ENCODE data around the gene TMEM201.

TMEM201 gene

DNA sequence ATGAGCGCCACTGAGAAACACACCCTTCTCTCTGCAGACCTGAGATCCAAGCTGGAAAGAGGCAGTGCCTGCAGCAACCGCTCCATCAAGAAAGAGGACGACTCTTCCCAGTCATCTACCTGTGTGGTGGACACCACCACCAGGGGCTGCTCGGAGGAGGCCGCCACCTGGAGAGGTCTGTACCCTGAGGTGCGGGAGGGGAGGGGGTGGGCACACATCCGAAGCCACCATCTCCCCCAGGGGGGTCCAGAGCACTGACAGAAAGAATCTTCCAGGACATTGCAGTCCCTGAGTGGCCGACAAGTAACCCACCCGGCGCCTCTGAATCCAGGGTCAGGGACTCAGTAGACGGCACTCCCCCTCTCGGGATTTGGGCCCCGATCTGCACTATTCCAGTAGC lies 23.0 kb downstream of the TMEM201 start:
- no peak overlapping the region for H3K4me3 ChIP-seq (ENCODE audit: control insufficient read depth, low read depth, low read length)
- TF ChIP-seq, protein P1, sequence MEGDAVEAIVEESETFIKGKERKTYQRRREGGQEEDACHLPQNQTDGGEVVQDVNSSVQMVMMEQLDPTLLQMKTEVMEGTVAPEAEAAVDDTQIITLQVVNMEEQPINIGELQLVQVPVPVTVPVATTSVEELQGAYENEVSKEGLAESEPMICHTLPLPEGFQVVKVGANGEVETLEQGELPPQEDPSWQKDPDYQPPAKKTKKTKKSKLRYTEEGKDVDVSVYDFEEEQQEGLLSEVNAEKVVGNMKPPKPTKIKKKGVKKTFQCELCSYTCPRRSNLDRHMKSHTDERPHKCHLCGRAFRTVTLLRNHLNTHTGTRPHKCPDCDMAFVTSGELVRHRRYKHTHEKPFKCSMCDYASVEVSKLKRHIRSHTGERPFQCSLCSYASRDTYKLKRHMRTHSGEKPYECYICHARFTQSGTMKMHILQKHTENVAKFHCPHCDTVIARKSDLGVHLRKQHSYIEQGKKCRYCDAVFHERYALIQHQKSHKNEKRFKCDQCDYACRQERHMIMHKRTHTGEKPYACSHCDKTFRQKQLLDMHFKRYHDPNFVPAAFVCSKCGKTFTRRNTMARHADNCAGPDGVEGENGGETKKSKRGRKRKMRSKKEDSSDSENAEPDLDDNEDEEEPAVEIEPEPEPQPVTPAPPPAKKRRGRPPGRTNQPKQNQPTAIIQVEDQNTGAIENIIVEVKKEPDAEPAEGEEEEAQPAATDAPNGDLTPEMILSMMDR (conservative IDR thresholded peaks at IDR 0.05; ENCODE audit: control insufficient read depth, insufficient read depth, low read depth, low read length) = no peak
- DNase-seq (ENCODE audit: low read depth) = no peak

DNA sequence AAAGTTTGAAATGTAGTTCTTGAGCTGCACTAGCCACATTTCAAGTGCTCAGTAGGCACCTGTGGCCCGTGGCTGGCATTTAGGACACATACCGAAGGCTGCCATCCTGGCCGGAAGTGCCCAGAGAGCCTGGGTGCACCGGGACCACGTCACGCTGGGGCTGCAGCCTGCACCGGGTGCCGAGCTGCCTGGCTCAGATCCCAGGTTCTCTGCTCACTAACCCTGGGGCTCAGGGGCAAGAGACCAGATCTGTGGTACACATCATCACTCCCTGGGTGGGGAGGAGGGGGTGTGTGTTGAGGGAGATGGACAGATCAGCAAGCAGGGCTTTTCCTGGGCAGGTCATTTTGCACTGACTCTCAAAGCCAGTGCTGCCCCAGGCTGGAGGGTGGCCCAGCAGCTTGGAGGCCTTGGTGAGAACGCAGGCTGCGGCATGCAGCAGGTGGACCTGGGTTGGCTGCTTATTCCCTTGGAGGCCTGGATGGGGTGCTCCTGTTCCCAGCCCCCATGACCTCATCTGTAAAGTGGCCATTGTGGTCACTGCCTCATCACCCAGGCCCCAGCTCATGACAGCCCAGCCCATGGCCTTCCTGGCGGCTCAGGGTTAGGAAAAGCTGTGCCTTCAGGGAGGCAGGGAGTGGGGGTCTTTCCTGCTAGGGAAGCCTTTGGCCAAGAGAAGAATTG lies 23.6 kb downstream of the TMEM201 start:
- no peak for DNase-seq (ENCODE audit: low read depth)
- TF ChIP-seq, protein P1 (conservative IDR thresholded peaks at IDR 0.05; ENCODE audit: control insufficient read depth, insufficient read depth, low read depth, low read length) = no peak
- H3K4me3 ChIP-seq (ENCODE audit: control insufficient read depth, low read depth, low read length) = no peak overlapping the region

DNA sequence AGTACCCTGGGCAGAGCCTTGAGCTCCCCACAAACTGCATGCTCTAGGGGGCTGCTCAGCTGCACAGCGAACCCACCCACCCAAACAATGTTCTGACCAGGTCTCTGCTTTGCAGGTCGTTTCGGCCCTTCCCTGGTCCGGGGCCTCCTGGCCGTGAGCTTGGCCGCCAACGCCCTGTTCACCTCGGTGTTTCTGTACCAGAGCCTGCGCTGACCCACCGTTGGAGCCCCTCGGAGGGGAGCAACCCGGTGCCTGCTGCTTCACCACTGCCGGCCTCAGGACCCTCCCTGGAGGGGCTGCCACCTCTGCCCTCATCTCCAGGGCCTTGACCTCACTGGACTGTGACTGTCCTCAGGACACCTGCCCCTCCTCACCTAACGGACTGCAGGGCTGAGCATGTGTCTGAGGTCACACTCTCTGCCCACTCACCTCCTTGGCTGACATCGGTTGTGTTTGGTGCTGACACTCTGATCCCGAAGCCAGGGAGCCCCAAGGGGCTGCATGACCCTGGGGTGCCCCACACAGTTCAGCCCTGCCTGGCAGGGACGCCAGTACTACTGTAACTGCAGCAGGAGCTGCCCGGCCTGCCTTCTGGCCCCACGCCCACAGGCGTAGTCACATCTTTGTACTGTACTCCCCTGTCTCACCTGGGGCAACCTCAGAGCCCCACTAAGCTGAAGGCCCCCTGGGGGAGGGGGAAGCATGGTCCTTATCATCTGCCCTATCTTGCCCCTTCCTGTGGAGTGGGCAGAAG lies 24.3 kb downstream of the TMEM201 start:
- TF ChIP-seq, protein P1 (conservative IDR thresholded peaks at IDR 0.05; ENCODE audit: control insufficient read depth, insufficient read depth, low read depth, low read length) = no peak
- H3K4me3 ChIP-seq (ENCODE audit: control insufficient read depth, low read depth, low read length) = no peak overlapping the region
- DNase-seq (ENCODE audit: low read depth) = no peak

DNA sequence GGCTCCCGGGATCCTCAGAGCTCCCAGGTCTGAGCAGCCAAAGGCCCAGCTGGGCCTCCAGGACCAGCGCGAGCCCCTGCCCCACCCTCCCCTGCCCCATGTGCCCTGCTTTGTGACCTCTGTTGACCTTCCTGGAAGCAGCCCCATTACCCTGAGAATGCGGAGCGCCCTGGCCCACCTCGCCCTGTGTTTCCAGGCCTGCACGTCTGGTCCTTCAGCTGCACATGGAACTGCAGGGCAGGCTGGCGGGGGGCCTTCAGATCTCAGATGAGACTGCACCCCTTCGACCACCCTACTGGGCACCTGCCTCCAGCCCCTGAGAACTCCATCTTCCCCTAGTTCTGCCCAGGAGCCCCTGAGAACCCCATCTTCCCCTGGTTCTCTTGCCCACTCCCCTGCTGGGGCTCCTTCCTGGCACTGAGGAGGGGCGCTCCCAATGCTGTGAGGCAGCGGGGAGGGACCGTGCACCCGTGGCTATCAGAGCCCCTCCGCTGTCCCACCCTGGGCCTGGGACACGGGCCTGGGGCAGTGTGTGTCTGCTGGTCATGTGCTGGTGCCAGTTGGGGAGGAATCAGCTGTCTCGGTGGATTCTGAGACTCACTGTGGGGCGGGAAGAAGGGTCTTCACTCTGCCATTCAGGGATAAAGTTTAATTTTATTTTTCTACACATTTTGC lies 25.1 kb downstream of the TMEM201 start:
- DNase-seq (ENCODE audit: low read depth) = no peak
- TF ChIP-seq, protein P1 (conservative IDR thresholded peaks at IDR 0.05; ENCODE audit: control insufficient read depth, insufficient read depth, low read depth, low read length) = no peak
- H3K4me3 ChIP-seq (ENCODE audit: control insufficient read depth, low read depth, low read length) = no peak overlapping the region

DNA sequence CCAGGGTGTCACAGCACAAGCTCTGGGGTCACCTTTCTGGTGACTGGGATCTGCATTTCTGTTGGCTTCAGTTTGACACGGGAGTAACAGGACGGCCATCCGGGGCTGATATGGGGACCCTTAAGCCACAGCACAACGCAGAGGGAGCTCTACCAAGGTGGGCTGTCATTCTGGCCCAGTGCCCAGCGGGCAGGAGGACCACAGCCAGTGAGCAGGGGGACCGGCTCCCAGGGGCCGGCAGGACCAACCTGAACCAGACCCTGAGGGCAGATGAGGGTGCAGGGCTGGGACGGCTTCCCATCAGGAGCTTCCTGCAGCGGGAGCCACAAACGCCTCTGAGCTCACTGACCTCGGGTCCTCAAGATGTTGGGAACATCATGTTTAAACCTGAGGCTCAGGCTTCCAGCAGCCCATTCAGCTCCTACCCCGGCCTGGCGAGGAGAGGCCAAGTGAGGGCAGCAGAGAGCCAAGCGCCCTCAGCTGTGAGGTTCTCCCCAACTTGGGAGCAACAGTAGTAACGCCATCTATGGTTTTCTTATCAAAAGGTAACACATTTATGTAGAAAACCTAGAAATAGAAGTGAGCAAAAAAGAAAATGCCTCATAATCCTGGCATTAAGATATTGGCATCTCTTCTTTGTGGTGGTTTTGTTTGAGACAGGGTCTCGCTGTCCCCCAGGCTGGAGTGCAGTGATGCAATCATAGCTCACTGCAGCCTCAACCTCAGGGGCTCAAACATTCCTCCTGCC lies 26.8 kb downstream of the TMEM201 start:
- TF ChIP-seq, protein P1 (conservative IDR thresholded peaks at IDR 0.05; ENCODE audit: control insufficient read depth, insufficient read depth, low read depth, low read length) = peak; percentile 64
- H3K4me3 ChIP-seq (ENCODE audit: control insufficient read depth, low read depth, low read length) = no peak overlapping the region
- peak; percentile 38 for DNase-seq (ENCODE audit: low read depth)

DNA sequence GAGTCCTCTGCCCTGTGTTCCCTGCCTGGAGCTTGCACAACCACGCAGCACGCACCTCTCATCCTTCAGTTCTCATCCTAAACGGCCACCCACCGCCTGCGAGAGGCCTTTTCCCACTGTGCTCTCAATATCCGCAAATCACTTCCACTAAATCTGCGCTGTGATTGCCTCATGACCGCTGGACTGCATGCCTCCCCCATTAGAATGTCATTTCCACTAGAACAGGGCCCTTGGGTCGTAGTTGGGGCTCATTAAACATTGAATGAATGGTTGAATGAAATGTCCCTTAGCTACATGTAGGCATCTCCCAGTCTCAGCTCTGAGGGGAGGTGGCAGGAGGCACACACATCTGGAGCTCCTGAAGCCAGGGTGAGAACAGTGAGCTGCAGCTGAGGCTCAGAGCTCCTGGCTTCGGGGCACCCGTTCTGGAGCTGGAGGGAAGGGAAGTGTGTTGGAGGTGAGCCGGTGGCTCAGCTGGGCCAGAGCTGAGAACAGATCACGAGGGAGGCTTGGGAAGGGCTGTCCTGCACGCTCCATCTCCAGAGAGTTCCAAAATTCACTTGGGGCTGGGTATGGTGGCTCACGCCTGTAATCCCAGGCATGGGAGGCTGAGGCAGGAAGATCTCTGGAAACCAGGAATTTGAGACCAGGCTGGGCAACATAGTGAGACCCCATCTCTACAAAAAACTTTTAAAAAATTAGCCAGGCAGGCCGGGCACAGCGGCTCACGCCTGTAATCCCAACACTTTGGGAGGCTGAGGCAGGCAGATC lies 30.4 kb downstream of the TMEM201 start:
- DNase-seq (ENCODE audit: low read depth) = peak; percentile 17
- TF ChIP-seq, protein P1 (conservative IDR thresholded peaks at IDR 0.05; ENCODE audit: control insufficient read depth, insufficient read depth, low read depth, low read length) = no peak
- H3K4me3 ChIP-seq (ENCODE audit: control insufficient read depth, low read depth, low read length) = no peak overlapping the region

Data from fibroblast of mammary gland (primary cell).